ENCODE measurements around the gene PAWR. TPM values are rescaled to one million over a fixed set of nuclear protein-coding genes. Genes with fewer than 3 reads are reported as not detected.

Gene PAWR
- total and polyA plus RNA-seq, 2 of the 13 experiments (the other 11 are each of a cell fraction or from before 2014, with no cell fraction given): 29.1 to 36.1 TPM

DNA sequence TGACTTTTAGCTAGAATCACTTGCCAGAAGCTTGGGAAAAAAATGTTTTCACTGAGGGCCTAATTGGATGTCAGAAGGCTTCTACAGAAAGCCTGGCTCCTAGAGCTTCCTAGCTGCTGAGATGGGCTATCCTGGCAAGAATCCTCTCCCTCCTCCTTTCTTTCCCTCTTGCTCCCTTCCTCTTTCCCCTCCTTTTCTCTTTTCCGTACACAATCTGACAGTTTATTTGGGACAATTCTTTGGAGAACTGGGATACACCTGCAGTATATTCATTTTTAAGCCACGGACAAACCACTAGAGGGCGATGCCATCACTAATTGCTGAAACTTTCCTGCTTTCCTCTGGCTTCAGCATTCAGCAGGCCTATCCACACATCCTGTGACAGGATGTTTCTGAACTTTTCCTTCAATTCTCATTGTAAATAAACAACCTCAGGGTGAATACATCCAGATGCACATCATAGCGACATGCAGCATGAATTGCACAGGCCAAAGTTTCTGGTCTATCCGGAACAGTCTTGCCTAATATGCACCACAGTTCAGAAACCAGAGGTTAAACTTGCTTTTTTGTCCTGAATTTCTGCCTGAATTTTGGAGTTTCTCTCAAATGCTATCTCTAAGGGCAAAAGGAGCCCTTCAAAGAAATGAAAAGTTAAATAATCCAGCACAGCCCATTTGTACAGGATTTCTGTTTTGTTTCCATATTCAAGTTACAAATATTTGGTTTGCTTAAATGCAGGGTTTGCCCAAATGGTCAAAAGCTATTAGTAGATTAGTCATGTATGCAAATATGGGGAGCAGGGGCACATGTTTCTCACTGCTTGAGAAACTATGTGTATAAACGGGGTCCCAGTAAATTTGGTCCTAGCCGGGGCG is 142.8 kb downstream of the PAWR start (continued):
- no peak; the same call in 1 of the 2 replicates for TF ChIP-seq ZNF556 (CRISPR knock-in tag; IDR thresholded peaks at IDR 0.05; ENCODE audit: borderline replicate concordance)
- no peak for TF ChIP-seq MED13 (CRISPR knock-in tag; IDR thresholded peaks at IDR 0.05)
- TF ChIP-seq U2AF2 (IDR thresholded peaks at IDR 0.05; ENCODE audit: low read depth, low read length): no peak
- TF ChIP-seq, protein P1, sequence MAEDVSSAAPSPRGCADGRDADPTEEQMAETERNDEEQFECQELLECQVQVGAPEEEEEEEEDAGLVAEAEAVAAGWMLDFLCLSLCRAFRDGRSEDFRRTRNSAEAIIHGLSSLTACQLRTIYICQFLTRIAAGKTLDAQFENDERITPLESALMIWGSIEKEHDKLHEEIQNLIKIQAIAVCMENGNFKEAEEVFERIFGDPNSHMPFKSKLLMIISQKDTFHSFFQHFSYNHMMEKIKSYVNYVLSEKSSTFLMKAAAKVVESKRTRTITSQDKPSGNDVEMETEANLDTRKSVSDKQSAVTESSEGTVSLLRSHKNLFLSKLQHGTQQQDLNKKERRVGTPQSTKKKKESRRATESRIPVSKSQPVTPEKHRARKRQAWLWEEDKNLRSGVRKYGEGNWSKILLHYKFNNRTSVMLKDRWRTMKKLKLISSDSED (CRISPR knock-in tag; IDR thresholded peaks at IDR 0.05): no peak
- TF ChIP-seq ZNF800 (CRISPR knock-in tag; IDR thresholded peaks at IDR 0.05): no peak
- 0 out of 4 replicates have a peak, but pooled peaks of 1 of the 2 experiments have one; percentile 60 for TF ChIP-seq ATF4 (CRISPR knock-in tag; IDR thresholded peaks at IDR 0.05)
- TF ChIP-seq, protein P2, sequence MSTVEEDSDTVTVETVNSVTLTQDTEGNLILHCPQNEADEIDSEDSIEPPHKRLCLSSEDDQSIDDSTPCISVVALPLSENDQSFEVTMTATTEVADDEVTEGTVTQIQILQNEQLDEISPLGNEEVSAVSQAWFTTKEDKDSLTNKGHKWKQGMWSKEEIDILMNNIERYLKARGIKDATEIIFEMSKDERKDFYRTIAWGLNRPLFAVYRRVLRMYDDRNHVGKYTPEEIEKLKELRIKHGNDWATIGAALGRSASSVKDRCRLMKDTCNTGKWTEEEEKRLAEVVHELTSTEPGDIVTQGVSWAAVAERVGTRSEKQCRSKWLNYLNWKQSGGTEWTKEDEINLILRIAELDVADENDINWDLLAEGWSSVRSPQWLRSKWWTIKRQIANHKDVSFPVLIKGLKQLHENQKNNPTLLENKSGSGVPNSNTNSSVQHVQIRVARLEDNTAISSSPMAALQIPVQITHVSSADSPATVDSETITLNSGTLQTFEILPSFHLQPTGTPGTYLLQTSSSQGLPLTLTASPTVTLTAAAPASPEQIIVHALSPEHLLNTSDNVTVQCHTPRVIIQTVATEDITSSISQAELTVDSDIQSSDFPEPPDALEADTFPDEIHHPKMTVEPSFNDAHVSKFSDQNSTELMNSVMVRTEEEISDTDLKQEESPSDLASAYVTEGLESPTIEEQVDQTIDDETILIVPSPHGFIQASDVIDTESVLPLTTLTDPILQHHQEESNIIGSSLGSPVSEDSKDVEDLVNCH (CRISPR knock-in tag; IDR thresholded peaks at IDR 0.05): no peak
- no peak for TF ChIP-seq KLF15 (CRISPR knock-in tag; IDR thresholded peaks at IDR 0.05; ENCODE audit: borderline replicate concordance)
- 0 out of 2 replicates have a peak, but pooled peaks have one; percentile 65 for TF ChIP-seq ZNF747 (CRISPR knock-in tag; IDR thresholded peaks at IDR 0.05; ENCODE audit: borderline replicate concordance)
- peak; percentile 18; the same call in 1 of the 2 replicates for TF ChIP-seq FOXK1 (CRISPR knock-in tag; IDR thresholded peaks at IDR 0.05; ENCODE audit: borderline replicate concordance, low read depth)
- no peak; the same call in 1 of the 2 replicates for TF ChIP-seq ZNF503 (CRISPR knock-in tag; IDR thresholded peaks at IDR 0.05)
- peak; percentile 31; the same call in 1 of the 2 replicates for TF ChIP-seq ZNF431 (CRISPR knock-in tag; IDR thresholded peaks at IDR 0.05; ENCODE audit: borderline replicate concordance, low read depth)
- TF ChIP-seq, protein P3, sequence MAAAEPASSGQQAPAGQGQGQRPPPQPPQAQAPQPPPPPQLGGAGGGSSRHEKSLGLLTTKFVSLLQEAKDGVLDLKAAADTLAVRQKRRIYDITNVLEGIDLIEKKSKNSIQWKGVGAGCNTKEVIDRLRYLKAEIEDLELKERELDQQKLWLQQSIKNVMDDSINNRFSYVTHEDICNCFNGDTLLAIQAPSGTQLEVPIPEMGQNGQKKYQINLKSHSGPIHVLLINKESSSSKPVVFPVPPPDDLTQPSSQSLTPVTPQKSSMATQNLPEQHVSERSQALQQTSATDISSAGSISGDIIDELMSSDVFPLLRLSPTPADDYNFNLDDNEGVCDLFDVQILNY (CRISPR knock-in tag; conservative IDR thresholded peaks at IDR 0.05): no peak
- TF ChIP-seq ZNF891 (CRISPR knock-in tag; IDR thresholded peaks at IDR 0.05): no peak
- TF ChIP-seq, protein P4, sequence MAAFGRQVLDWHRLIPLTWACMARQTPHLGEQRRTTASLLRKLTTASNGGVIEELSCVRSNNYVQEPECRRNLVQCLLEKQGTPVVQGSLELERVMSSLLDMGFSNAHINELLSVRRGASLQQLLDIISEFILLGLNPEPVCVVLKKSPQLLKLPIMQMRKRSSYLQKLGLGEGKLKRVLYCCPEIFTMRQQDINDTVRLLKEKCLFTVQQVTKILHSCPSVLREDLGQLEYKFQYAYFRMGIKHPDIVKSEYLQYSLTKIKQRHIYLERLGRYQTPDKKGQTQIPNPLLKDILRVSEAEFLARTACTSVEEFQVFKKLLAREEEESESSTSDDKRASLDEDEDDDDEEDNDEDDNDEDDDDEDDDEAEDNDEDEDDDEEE (CRISPR knock-in tag; IDR thresholded peaks at IDR 0.05): no peak
- no peak for TF ChIP-seq ZFYVE20 (CRISPR knock-in tag; IDR thresholded peaks at IDR 0.05; ENCODE audit: borderline replicate concordance, low read depth)
